ENCODE measurements around the gene UTP15. TPM values are rescaled to one million over a fixed set of nuclear protein-coding genes. Genes with fewer than 3 reads are reported as not detected.

The UTP15 gene
- total RNA-seq, 1 donor from 2014 or later, result 22.7 TPM

- DNase-seq (ENCODE audit: extremely low spot score, unreplicated experiment), result no peak
- Mint-ChIP-seq H3K27ac (no peak overlapping the region), H3K9me3 (peaks cover 3% of the 10 kb centered on the region), H3K27me3 (no peaks in the 10 kb centered on the region), H3K4me3 (no peak overlapping the region), H3K4me1 (ENCODE audit: unreplicated experiment) (no peaks in the 10 kb centered on the region), H3K36me3 (no peaks in the 10 kb centered on the region)
- peak; percentile 79 for TF ChIP-seq CTCF (conservative IDR thresholded peaks at IDR 0.05)
These were observed 31.3 kb downstream of the UTP15 start for GRCh38 chr5:73596705-73597328.

GRCh38 chr5:73599380-73599779 lies 33.8 kb downstream of the UTP15 start:
- no peak for TF ChIP-seq CTCF (conservative IDR thresholded peaks at IDR 0.05)
- Mint-ChIP-seq H3K27me3 (no peaks in the 10 kb centered on the region), H3K4me3 (no peak overlapping the region), H3K36me3 (no peaks in the 10 kb centered on the region), H3K4me1 (ENCODE audit: unreplicated experiment) (no peaks in the 10 kb centered on the region), H3K9me3 (peaks cover 5% of the 10 kb centered on the region), H3K27ac (no peak overlapping the region)
- no peak for DNase-seq (ENCODE audit: extremely low spot score, unreplicated experiment)

GRCh38 chr5:73603998-73604397 lies 38.5 kb downstream of the UTP15 start:
- no peaks in the 10 kb centered on the region for H3K36me3 Mint-ChIP-seq
- no peaks in the 10 kb centered on the region for H3K4me1 Mint-ChIP-seq (ENCODE audit: unreplicated experiment)
- no peaks in the 10 kb centered on the region for H3K27me3 Mint-ChIP-seq
- TF ChIP-seq CTCF (conservative IDR thresholded peaks at IDR 0.05), result no peak
- H3K27ac Mint-ChIP-seq, result no peak overlapping the region
- H3K9me3 Mint-ChIP-seq, result peaks cover 5% of the 10 kb centered on the region
- no peak overlapping the region for H3K4me3 Mint-ChIP-seq
- DNase-seq (ENCODE audit: extremely low spot score, unreplicated experiment), result no peak

- H3K36me3 Mint-ChIP-seq, result no peaks in the 10 kb centered on the region
- DNase-seq (ENCODE audit: extremely low spot score, unreplicated experiment), result no peak
- no peaks in the 10 kb centered on the region for H3K27me3 Mint-ChIP-seq
- H3K4me1 Mint-ChIP-seq (ENCODE audit: unreplicated experiment), result no peaks in the 10 kb centered on the region
- peaks cover 5% of the 10 kb centered on the region for H3K9me3 Mint-ChIP-seq
- no peak overlapping the region for H3K4me3 Mint-ChIP-seq
- H3K27ac Mint-ChIP-seq, result peak overlapping the region; percentile 2
- no peak for TF ChIP-seq CTCF (conservative IDR thresholded peaks at IDR 0.05)
These were observed 39.9 kb downstream of the UTP15 start for GRCh38 chr5:73605223-73606087.

- H3K27me3 Mint-ChIP-seq, result no peaks in the 10 kb centered on the region
- H3K9me3 Mint-ChIP-seq, result peaks cover 5% of the 10 kb centered on the region
- H3K4me3 Mint-ChIP-seq, result no peak overlapping the region
- no peaks in the 10 kb centered on the region for H3K36me3 Mint-ChIP-seq
- no peaks in the 10 kb centered on the region for H3K4me1 Mint-ChIP-seq (ENCODE audit: unreplicated experiment)
- DNase-seq (ENCODE audit: extremely low spot score, unreplicated experiment), result no peak
- no peak overlapping the region for H3K27ac Mint-ChIP-seq
- no peak for TF ChIP-seq CTCF (conservative IDR thresholded peaks at IDR 0.05)
These were observed 40.7 kb downstream of the UTP15 start for GRCh38 chr5:73606206-73606753.

Data from type B pancreatic cell (in vitro differentiated cells).